A549 (cell line): ENCODE results near the gene DENND5A. TPM values are rescaled to one million over a fixed set of nuclear protein-coding genes. Genes with fewer than 3 reads are reported as not detected.

ENCODE experiments used
- ATAC-seq, 2 experiments: fragments of 200-7000 bp in 1 of 2; fragments of >200 bp in 1 of 2; cut with Nextera tagmentation in 1 of 2; cut with Tn5 transposase in 1 of 2; 3 replicates each; pipeline versions ENCODE4 v1.8.0 to v1.9.1; 2018 to 2020; ENCODE audit warnings: mild to moderate bottlenecking in 1 of 2, moderate library complexity in 1 of 2
- CTCF ChIA-PET: fragments of 300-600 bp; sonication (Branson Sonifier 250); formaldehyde crosslinking; extraction: SDS; loops from one replicate; lab custom pipeline; 2021; ENCODE audit warnings: antibody characterized with exemption, inconsistent platforms; lab: Yijun Ruan, JAX
- POLR2A ChIA-PET: fragments of 350-600 bp; formaldehyde crosslinking; extraction: SDS; loops from one replicate; lab custom pipeline; 2021; ENCODE audit warnings: antibody characterized with exemption, inconsistent platforms; lab: Yijun Ruan, JAX
- DNase-seq, 2 experiments: peaks; one replicate each; pipeline versions ENCODE4 v3.0.0 to v3.0.0-alpha.2; 2011 to 2016; ENCODE audit warnings: low read depth in 1 of 2, low spot score in 1 of 2
- FAIRE-seq: peaks from 2 replicates; lab custom pipeline; 2011; peaks lifted over from hg19 to GRCh38; lab: Jason Lieb, UNC
- H3K27ac ChIP-seq, 2 experiments: fragments of >200 bp; sonication (Bioruptor Twin); formaldehyde crosslinking; 3 replicates each; pipeline ENCODE4 v1.5.1; 2016 to 2017
- H3K4me1 ChIP-seq: fragments of >200 bp; sonication (Bioruptor Twin); formaldehyde crosslinking; 3 replicates; pipeline ENCODE4 v1.6.1; 2016
- H3K4me2 ChIP-seq: fragments of >200 bp; sonication (Bioruptor Twin); formaldehyde crosslinking; 3 replicates; pipeline ENCODE4 v1.6.1; 2016
- H3K4me3 ChIP-seq: fragments of >200 bp; sonication (Bioruptor Twin); formaldehyde crosslinking; 3 replicates; pipeline ENCODE4 v1.5.1; 2016
- H3K9me3 ChIP-seq: fragments of >200 bp; sonication (Bioruptor Twin); formaldehyde crosslinking; 3 replicates; pipeline ENCODE4 v1.6.1; 2016
- CBX8 ChIP-seq: fragments of 200-600 bp; sonication (generic); IDR thresholded peaks from 2 replicates; pipeline ENCODE4 v1.6.1; 2016
- CEBPB ChIP-seq, 2 experiments: fragments of >200 bp in 1 of 2; sonication (Bioruptor Twin) in 1 of 2; formaldehyde crosslinking in 1 of 2; IDR thresholded peaks; 2 replicates each; pipeline ENCODE4 v1.6.1; 2012 to 2016
- CHD4 ChIP-seq: fragments of 200-600 bp; sonication (generic); IDR thresholded peaks from 2 replicates; pipeline ENCODE4 v1.6.1; 2016; ENCODE audit warnings: antibody characterized with exemption, mild to moderate bottlenecking, borderline replicate concordance
- EP300 ChIP-seq, 2 experiments: fragments of >200 bp; sonication (Bioruptor Twin); formaldehyde crosslinking; IDR thresholded peaks; 2 replicates in 1 of 2; 3 replicates in 1 of 2; pipeline ENCODE4 v1.6.1; 2016 to 2017
- ESRRA ChIP-seq: fragments of 150-350 bp; IDR thresholded peaks from 2 replicates; pipeline ENCODE4 v1.6.1; 2014; ENCODE audit warnings: mild to moderate bottlenecking, low read length, borderline replicate concordance
- FOSB ChIP-seq: fragments of 250-450 bp; sonication (Bioruptor Pico); IDR thresholded peaks from 2 replicates; pipeline ENCODE4 v1.5.0; 2020; ENCODE audit warnings: mild to moderate bottlenecking, moderate library complexity
- GATA3 ChIP-seq: IDR thresholded peaks from 2 replicates; pipeline ENCODE4 v1.6.1; 2012; ENCODE audit warnings: borderline replicate concordance
- HOXA7 ChIP-seq: fragments of 250-450 bp; sonication (Bioruptor Pico); IDR thresholded peaks from 2 replicates; pipeline ENCODE4 v1.5.0; 2020; ENCODE audit warnings: mild to moderate bottlenecking, moderate library complexity
- JUNB ChIP-seq: fragments of >200 bp; sonication (Bioruptor Twin); formaldehyde crosslinking; IDR thresholded peaks from 2 replicates; pipeline ENCODE4 v1.6.1; 2016
- MAFK ChIP-seq: fragments of 450-650 bp; IDR thresholded peaks from 2 replicates; pipeline ENCODE4 v1.6.1; 2014; ENCODE audit not compliant: partially characterized antibody
- MYC ChIP-seq: IDR thresholded peaks from 2 replicates; pipeline ENCODE4 v1.6.1; 2012; ENCODE audit warnings: mild to moderate bottlenecking, inconsistent platforms, low read length, improper control_type of control experiment, borderline replicate concordance
- POLR2AphosphoS2 ChIP-seq: conservative IDR thresholded peaks from 2 replicates; pipeline ENCODE4 v1.6.1; 2012; ENCODE audit warnings: low read length, improper control_type of control experiment, inconsistent platforms
- RAD21 ChIP-seq, 2 experiments: fragments of >200 bp in 1 of 2; sonication (Bioruptor Twin) in 1 of 2; formaldehyde crosslinking in 1 of 2; IDR thresholded peaks in 1 of 2; conservative IDR thresholded peaks in 1 of 2; 2 replicates in 1 of 2; 3 replicates in 1 of 2; pipeline ENCODE4 v1.6.1; 2012 to 2018; ENCODE audit warnings: inconsistent platforms in 1 of 2
- RARB ChIP-seq: fragments of 250-450 bp; sonication (Bioruptor Pico); IDR thresholded peaks from 2 replicates; pipeline ENCODE4 v1.8.0; 2021; ENCODE audit warnings: mild to moderate bottlenecking, moderate library complexity
- RCOR1 ChIP-seq: fragments of 150-350 bp; IDR thresholded peaks from 2 replicates; pipeline ENCODE4 v1.6.1; 2014; ENCODE audit warnings: antibody characterized with exemption, low read length, low read depth
- SREBF2 ChIP-seq: fragments of 450-650 bp; IDR thresholded peaks from 2 replicates; pipeline ENCODE4 v1.6.1; 2014; ENCODE audit warnings: mild to moderate bottlenecking, moderate library complexity
- TFCP2L1 ChIP-seq: fragments of 250-450 bp; sonication (Bioruptor Pico); IDR thresholded peaks from 2 replicates; pipeline ENCODE4 v1.5.0; 2021; ENCODE audit warnings: mild to moderate bottlenecking
- TP53 ChIP-seq: fragments of 250-450 bp; sonication (Bioruptor Pico); IDR thresholded peaks from 2 replicates; pipeline ENCODE4 v1.5.0; 2021; ENCODE audit warnings: mild to moderate bottlenecking, moderate library complexity
- ZC3H11A ChIP-seq: fragments of 450-650 bp; IDR thresholded peaks from 2 replicates; pipeline ENCODE4 v1.6.1; 2014; ENCODE audit warnings: antibody characterized with exemption, mild to moderate bottlenecking
- WGBS: methylation state at CpG from one replicate; pipeline ENCODE4 v1.1.6; 2017; ENCODE audit errors: missing lambda C conversion rate; 5-methylcytosine and 5-hydroxymethylcytosine counted together
- polyA plus RNA-seq, 4 experiments: library from polyadenylated mRNA; depleted of rRNA in 3 of 4; stranded (reverse); fragments of >200 nt; fragmentation: RNase III in 1 of 4; extraction: RNeasy Plus Mini Kit Qiagen cat#74134 plus additional on column Dnase treatment in 1 of 4; gene quantifications; 2 replicates in 3 of 4; 3 replicates in 1 of 4; pipeline ENCODE4 v1.2.3, GENCODE V29; 2011 to 2017
- TF ChIP-seq, protein P1 (sequence below): fragments of >200 bp; sonication (Bioruptor Twin); formaldehyde crosslinking; IDR thresholded peaks from 3 replicates; pipeline ENCODE4 v1.5.1; 2016
- TF ChIP-seq, protein P2 (sequence below): fragments of 450-650 bp; IDR thresholded peaks from 2 replicates; pipeline ENCODE4 v1.6.1; 2014; ENCODE audit warnings: antibody characterized with exemption
- TF ChIP-seq, protein P3 (sequence below): fragments of 250-450 bp; sonication (Bioruptor Pico); IDR thresholded peaks from 2 replicates; pipeline ENCODE4 v1.5.0; 2020; ENCODE audit warnings: low read depth, mild to moderate bottlenecking, moderate library complexity
- TF ChIP-seq, protein P4 (sequence below): fragments of 200-600 bp; sonication (generic); IDR thresholded peaks from 2 replicates; pipeline ENCODE4 v1.6.1; 2016; ENCODE audit warnings: antibody characterized with exemption, mild to moderate bottlenecking, moderate library complexity

The DENND5A gene
- polyA plus RNA-seq, 2 of the 4 experiments (the other 2 are of a cell fraction), result 36.6 to 88.7 TPM

DNA sequence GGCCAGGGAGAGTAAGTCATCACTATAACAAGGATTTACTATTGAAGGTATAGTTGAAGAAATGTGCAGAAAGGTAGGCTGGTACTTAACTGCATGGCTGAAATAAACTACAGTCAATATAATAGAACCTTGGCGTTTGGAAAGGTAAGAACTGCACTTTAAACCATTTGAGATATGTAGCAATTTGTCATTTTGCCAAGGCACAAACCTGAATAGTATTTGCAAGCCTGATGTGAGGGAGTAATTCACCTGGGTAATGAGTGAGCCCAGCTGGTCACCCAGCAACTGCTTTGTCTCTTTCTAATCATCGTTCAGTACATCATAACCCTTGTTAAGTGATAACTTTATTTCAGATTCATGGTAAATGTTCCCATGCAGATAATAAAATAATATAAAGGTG lies 111.5 kb downstream of the DENND5A start:
- no peak for FAIRE-seq
- WGBS, result 89% methylated on average over 2 of the region's 2 CpGs
- CTCF ChIA-PET, result interaction anchor here (1.0 to 2.6 kb wide), 3 partner anchors 11 to 15 kb away, joined by 3 to 15 read pairs (median 3); no protein-coding TSS in a partner anchor

DNA sequence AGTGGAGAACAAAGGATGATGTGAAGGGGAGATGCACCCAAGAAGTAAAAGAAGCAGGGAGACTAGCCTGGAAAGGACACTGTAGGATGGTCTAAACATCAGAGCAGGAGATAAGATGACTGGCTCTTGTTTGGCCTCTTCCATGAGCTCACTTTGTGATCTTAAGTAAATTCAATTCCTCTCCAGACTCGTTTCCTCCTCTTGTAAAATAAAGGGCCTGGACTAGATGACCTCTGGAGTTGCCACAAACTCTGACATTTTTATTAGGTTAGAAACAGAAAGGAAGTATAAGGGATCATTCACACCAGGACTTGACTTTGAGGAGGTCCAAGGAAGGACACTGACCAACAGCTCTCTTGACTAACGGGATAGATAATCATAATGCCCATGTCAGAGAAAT lies 113.5 kb downstream of the DENND5A start:
- ChIA-PET CTCF (interaction anchor here (3.3 kb wide), 1 partner anchor 14 kb away, joined by 16 read pairs; no protein-coding TSS in a partner anchor), POLR2A (no interaction called here)
- no peak overlapping the region for H3K4me3 ChIP-seq
- WGBS, result 88% methylated on average over 2 of the region's 2 CpGs
- DNase-seq, result no peak
- H3K27ac ChIP-seq, result no peak overlapping the region
- TF ChIP-seq CEBPB (IDR thresholded peaks at IDR 0.05) (no peak), JUNB (no peak), RCOR1 (no peak), RAD21 (conservative IDR thresholded peaks at IDR 0.05 in 1 of 2, IDR thresholded peaks at IDR 0.05 in 1 of 2) (no peak), MYC (no peak), FOSB (CRISPR knock-in tag) (no peak), TFCP2L1 (CRISPR knock-in tag) (no peak), GATA3 (no peak), ZC3H11A (no peak), MAFK (no peak), CBX8 (no peak), POLR2AphosphoS2 (no peak)
- ATAC-seq, result no peak
- no peak for FAIRE-seq
- H3K9me3 ChIP-seq, result no peaks in the 10 kb centered on the region
- H3K4me2 ChIP-seq, result no peak overlapping the region
- H3K4me1 ChIP-seq, result no peaks in the 10 kb centered on the region

More for the DNA sequence above, 111.5 kb downstream of the DENND5A start:
- no peaks in the 10 kb centered on the region for H3K9me3 ChIP-seq
- TF ChIP-seq EP300 (IDR thresholded peaks at IDR 0.05), result no peak
- ATAC-seq, result no peak
- no peak overlapping the region for H3K4me3 ChIP-seq
- no peak for DNase-seq
- no peak overlapping the region for H3K4me2 ChIP-seq
- no peak overlapping the region for H3K27ac ChIP-seq
- POLR2A ChIA-PET, result no interaction called here
- H3K4me1 ChIP-seq, result no peaks in the 10 kb centered on the region

DNA sequence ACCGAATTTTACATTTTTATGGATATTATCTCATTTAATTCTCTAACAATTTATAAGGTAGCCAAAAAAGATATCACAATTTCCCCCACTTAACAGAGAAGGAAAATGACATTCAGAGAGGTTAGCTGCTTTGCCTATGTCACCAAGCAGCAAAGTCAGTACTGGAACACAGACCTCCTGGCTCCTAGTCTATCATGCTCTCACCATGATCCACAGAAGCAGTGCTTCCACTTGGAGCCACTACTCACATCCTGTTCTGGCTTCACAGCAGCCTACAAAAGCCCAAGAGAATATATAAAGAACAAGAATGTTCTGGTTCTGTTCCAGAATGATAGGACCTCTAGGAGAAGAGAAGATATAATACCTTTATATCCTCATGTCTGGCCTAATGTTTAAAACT lies 114.2 kb downstream of the DENND5A start:
- ChIA-PET CTCF (interaction anchor here (3.3 kb wide), 1 partner anchor 13 kb away, joined by 16 read pairs; no protein-coding TSS in a partner anchor), POLR2A (no interaction called here)
- no peak for TF ChIP-seq CHD4
- TF ChIP-seq, protein P1, sequence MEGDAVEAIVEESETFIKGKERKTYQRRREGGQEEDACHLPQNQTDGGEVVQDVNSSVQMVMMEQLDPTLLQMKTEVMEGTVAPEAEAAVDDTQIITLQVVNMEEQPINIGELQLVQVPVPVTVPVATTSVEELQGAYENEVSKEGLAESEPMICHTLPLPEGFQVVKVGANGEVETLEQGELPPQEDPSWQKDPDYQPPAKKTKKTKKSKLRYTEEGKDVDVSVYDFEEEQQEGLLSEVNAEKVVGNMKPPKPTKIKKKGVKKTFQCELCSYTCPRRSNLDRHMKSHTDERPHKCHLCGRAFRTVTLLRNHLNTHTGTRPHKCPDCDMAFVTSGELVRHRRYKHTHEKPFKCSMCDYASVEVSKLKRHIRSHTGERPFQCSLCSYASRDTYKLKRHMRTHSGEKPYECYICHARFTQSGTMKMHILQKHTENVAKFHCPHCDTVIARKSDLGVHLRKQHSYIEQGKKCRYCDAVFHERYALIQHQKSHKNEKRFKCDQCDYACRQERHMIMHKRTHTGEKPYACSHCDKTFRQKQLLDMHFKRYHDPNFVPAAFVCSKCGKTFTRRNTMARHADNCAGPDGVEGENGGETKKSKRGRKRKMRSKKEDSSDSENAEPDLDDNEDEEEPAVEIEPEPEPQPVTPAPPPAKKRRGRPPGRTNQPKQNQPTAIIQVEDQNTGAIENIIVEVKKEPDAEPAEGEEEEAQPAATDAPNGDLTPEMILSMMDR, result no peak
- TF ChIP-seq SREBF2, result no peak
- TF ChIP-seq CEBPB (IDR thresholded peaks at IDR 0.05), result no peak
- no peak for TF ChIP-seq ESRRA
- no peak overlapping the region for H3K4me2 ChIP-seq
- H3K4me3 ChIP-seq, result no peak overlapping the region
- H3K9me3 ChIP-seq, result no peaks in the 10 kb centered on the region
- FAIRE-seq (no peak), DNase-seq (no peak), ATAC-seq (no peak)
- no peak overlapping the region for H3K27ac ChIP-seq
- no peaks in the 10 kb centered on the region for H3K4me1 ChIP-seq
- WGBS, result 93% methylated on average over 1 of the region's 1 CpG

DNA sequence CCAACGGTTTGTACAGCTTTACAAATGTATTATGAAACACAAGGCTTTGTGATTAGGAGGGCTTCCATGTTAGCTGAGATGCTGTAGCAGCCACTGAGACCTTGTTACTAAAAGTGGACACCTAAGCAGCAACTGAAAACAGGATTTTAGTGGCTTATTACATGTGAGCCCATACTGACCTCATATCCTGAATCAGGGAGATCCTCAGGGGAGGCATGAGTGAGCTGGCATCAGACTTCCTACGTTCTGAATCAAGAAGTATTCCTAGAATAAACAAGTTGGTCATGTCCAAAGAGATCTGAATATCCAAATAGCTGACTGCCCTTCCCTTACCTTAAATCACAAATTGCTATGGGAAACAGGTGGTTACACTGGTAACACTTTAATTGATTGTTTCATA lies 114.6 kb downstream of the DENND5A start:
- DNase-seq (no peak), FAIRE-seq (no peak), ATAC-seq (no peak)
- Histone ChIP-seq H3K4me3 (no peak overlapping the region), H3K9me3 (no peaks in the 10 kb centered on the region), H3K4me2 (no peak overlapping the region), H3K27ac (no peak overlapping the region), H3K4me1 (no peaks in the 10 kb centered on the region)
- 46% methylated on average over 2 of the region's 2 CpGs for WGBS
- POLR2A ChIA-PET, result interaction anchor here (0.7 kb wide), 1 partner anchor 310 kb away, joined by 4 read pairs; the partner anchor contains the start of gene ZNF143
- CTCF ChIA-PET, result interaction anchor here (1.3 to 3.3 kb wide), 2 partner anchors 12 to 384 kb away, joined by 3 to 16 read pairs; no protein-coding TSS in a partner anchor
- TF ChIP-seq, protein P2, sequence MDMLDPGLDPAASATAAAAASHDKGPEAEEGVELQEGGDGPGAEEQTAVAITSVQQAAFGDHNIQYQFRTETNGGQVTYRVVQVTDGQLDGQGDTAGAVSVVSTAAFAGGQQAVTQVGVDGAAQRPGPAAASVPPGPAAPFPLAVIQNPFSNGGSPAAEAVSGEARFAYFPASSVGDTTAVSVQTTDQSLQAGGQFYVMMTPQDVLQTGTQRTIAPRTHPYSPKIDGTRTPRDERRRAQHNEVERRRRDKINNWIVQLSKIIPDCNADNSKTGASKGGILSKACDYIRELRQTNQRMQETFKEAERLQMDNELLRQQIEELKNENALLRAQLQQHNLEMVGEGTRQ, result no peak
- TF ChIP-seq, protein P3, sequence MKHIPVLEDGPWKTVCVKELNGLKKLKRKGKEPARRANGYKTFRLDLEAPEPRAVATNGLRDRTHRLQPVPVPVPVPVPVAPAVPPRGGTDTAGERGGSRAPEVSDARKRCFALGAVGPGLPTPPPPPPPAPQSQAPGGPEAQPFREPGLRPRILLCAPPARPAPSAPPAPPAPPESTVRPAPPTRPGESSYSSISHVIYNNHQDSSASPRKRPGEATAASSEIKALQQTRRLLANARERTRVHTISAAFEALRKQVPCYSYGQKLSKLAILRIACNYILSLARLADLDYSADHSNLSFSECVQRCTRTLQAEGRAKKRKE, result no peak
- TF ChIP-seq GATA3 (no peak), HOXA7 (CRISPR knock-in tag) (no peak), RARB (CRISPR knock-in tag) (no peak), ESRRA (no peak), TP53 (CRISPR knock-in tag) (no peak), CEBPB (IDR thresholded peaks at IDR 0.05) (no peak), FOSB (CRISPR knock-in tag) (no peak)
- TF ChIP-seq, protein P4, sequence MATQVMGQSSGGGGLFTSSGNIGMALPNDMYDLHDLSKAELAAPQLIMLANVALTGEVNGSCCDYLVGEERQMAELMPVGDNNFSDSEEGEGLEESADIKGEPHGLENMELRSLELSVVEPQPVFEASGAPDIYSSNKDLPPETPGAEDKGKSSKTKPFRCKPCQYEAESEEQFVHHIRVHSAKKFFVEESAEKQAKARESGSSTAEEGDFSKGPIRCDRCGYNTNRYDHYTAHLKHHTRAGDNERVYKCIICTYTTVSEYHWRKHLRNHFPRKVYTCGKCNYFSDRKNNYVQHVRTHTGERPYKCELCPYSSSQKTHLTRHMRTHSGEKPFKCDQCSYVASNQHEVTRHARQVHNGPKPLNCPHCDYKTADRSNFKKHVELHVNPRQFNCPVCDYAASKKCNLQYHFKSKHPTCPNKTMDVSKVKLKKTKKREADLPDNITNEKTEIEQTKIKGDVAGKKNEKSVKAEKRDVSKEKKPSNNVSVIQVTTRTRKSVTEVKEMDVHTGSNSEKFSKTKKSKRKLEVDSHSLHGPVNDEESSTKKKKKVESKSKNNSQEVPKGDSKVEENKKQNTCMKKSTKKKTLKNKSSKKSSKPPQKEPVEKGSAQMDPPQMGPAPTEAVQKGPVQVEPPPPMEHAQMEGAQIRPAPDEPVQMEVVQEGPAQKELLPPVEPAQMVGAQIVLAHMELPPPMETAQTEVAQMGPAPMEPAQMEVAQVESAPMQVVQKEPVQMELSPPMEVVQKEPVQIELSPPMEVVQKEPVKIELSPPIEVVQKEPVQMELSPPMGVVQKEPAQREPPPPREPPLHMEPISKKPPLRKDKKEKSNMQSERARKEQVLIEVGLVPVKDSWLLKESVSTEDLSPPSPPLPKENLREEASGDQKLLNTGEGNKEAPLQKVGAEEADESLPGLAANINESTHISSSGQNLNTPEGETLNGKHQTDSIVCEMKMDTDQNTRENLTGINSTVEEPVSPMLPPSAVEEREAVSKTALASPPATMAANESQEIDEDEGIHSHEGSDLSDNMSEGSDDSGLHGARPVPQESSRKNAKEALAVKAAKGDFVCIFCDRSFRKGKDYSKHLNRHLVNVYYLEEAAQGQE, result no peak
